GM13977 (cell line): ENCODE measurements around the gene NCSTN.

Source experiments
- DNase-seq: peaks from one replicate; pipeline ENCODE4 v3.0.0; 2012; ENCODE audit warnings: low spot score
- CTCF ChIP-seq: IDR thresholded peaks from 2 replicates; pipeline ENCODE4 v1.5.1; 2012; ENCODE audit warnings: mild to moderate bottlenecking, control low read depth; ENCODE audit not compliant: insufficient read depth; ENCODE audit errors: extremely low read depth, missing control alignments
- in situ Hi-C: fragments of 300-500 bp; cut with MboI; formaldehyde crosslinking; loops from one replicate; pipeline ENCODE4 v1.12.0; 2022; ENCODE audit warnings: low sequenced_read_pairs, low pct_unique_long_range_greater_than_20kb, mixed read lengths, inconsistent platforms; ENCODE audit not compliant: unreplicated experiment

The NCSTN gene

DNA sequence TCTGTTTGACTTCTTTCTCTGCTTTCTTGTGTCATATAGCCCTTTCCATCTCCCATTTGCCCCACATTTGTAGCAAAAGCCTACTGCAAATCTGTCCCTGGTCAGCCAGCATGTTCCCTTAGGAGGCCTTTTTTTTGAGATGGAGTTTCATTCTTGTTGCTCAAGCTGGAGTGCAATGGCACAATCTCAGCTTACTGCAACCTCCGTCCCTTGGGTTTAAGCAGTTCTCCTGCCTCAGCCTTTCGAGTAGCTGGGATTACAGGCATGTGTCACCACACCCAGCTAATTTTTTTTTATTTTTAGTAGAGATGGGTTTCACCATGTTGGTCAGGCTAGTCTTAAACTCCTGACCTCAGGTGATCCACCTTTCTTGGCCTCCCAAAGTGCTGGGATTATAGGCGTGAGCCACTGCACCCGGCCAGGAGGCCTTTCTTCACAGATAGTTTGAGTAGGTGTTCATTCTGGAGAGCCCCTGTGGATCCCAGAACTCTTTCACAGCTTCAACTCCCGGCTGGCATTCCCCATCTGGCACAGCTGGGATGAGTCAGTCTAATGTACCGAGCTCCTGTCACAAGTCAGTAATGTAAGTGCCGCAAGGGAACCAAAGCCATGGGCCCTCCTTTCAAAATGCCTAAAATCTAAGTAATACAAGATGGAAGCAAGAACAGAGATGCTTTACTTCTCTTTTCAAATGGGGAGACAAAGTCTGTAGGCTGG lies 14.3 kb downstream of the NCSTN start:
- DNase-seq, result no peak
- no peak for TF ChIP-seq CTCF
- in situ Hi-C loops, result no loop called here

- in situ Hi-C loops, result no loop called here
- no peak for TF ChIP-seq CTCF
- DNase-seq, result no peak
Measured at GRCh38 chr1:160358073-160358472, 14.9 kb downstream of the NCSTN start.

DNA sequence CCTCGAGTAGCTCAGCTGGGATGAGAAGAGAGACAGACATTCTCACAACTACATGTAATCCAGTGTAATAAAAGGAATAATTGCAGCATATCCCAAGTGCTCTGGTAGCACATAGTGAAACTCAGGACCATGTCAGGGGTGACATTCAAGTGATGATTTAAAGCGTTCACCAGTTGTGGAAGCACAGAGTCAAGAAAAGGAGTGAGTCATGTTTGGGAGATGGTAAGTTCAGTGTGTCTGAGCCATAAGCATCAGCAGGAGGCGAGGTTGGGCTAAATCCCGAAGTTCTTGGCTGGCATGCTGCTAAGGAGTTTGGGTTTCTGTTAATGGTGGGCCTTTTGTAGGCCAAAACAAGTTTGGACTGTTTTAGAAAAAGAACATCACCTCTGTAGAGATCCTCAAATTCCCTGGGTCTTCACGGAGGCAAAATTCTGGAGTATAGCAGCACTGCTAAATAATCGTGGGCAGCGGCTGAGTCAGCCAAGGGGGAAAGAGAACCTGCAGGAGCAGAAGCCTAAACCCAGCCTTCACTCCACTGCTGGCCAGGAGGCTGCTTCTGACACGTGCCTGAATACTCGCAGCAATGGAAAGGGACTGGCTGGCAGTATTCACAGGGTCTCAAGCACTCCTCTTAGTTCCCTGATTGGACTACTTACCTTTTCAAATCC lies 16.5 kb downstream of the NCSTN start:
- no peak for TF ChIP-seq CTCF
- DNase-seq, result no peak
- in situ Hi-C loops, result no loop called here

DNA sequence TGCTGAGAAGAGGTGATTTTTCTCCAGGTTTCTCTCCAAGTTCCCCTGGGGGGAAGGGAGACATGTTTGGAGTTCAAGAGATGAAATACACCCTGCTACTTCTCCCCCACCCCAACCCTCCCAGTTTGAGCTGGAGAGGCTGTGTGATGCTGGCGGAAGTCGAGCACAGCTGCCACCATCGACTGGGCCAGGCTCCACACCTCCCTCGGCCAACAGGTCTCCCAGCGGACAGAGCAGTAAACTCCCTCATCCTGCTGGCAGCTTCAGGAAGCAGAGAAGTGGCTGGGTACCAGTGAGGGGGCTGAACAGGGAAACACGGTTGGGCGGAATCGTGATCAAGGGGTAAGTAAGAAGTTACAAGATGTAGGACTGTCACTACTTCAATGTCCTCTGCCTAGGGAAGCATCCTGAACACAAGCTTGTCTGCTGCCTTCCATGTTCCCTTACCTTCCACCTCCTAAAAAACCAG lies 17.1 kb downstream of the NCSTN start:
- TF ChIP-seq CTCF, result no peak
- in situ Hi-C loops, result no loop called here

DNA sequence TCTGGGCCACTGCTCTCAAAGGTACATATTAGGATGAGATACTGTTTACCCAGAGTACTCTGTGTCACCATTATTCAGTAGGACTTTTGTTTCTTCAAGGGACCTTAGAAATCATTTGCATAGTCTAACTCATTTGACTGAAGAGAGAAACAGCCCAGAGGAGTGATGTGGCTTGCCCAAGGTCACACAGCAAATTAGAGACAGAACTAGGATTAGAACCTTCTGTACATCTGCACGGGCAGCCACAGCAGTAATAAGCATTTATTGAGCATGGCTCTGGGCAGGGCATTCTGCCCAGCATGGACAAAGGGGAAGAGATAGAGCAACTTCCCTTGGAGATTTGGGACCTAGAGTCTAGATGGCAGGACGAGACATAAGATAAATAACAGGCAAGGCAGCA lies 18.0 kb downstream of the NCSTN start:
- in situ Hi-C loops, result no loop called here
- TF ChIP-seq CTCF, result no peak
- DNase-seq, result no peak

More for the DNA sequence above, 17.1 kb downstream of the NCSTN start:
- no peak for DNase-seq

GRCh38 chr1:160361814-160362167 lies 18.6 kb downstream of the NCSTN start:
- in situ Hi-C loops, result no loop called here
- DNase-seq, result no peak
- no peak for TF ChIP-seq CTCF
